SK-N-MC (cell line): Measurements from ENCODE around the gene SDR42E2.

ENCODE experiments used
- EZH2 ChIP-seq: fragments of 200-600 bp; sonication (generic); IDR thresholded peaks from one replicate; pipeline ENCODE4 v1.6.1; 2017; ENCODE audit warnings: antibody characterized with exemption
- POLR2AphosphoS5 ChIP-seq: IDR thresholded peaks from 2 replicates; pipeline ENCODE4 v1.6.1; 2012; ENCODE audit warnings: mild to moderate bottlenecking, low read depth, low read length, borderline replicate concordance

DNA sequence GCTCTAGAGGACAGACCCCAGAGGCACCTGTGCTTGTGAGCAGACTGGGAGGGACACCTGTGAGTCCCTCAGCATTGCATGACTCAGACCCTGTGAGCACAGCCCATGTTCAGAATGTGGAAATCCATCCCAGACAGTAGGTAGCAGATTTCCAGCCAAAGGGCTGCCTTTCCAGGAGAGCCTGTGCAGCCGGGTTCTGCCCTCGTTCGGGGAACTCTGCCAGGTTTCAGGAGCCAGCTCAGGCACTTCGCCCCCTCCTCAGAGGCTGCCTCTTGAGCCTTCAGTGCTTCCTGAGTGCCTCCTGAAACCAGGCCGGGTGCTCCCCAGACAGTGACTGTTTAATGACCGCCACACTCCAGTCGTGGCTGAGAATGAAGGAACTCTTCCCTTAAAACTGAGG is 23.3 kb upstream of the SDR42E2 start:
- TF ChIP-seq EZH2 (no peak), POLR2AphosphoS5 (no peak)
